Stimulated activated CD8-positive, alpha-beta memory T cell treated with anti-CD3 and anti-CD28 coated beads, Interleukin-15, amount 100 ng/mL, for 4 hours (primary cell): ENCODE data around the gene PPP1R3F.

Experiments used
- DNase-seq, 2 donors: peaks; one replicate each; pipeline ENCODE4 v3.0.0-alpha.2; 2020; ENCODE audit warnings: low read depth in 2 of 2

PPP1R3F gene

GRCh38 chrX:49249071-49249470 is 20.5 kb upstream of the PPP1R3F start:
- DNase-seq, result no peak

GRCh38 chrX:49249616-49250015 is 20.0 kb upstream of the PPP1R3F start:
- DNase-seq, result no peak

GRCh38 chrX:49250066-49250465 is 19.5 kb upstream of the PPP1R3F start:
- DNase-seq, result no peak

GRCh38 chrX:49250578-49250977 is 19.0 kb upstream of the PPP1R3F start:
- no peak for DNase-seq

- DNase-seq, result no peak
Measured at GRCh38 chrX:49251325-49251724, 18.3 kb upstream of the PPP1R3F start.

- DNase-seq, result no peak
Measured at GRCh38 chrX:49254639-49255038, 15.0 kb upstream of the PPP1R3F start.

GRCh38 chrX:49256268-49256995 is 13.2 kb upstream of the PPP1R3F start:
- no peak for DNase-seq

GRCh38 chrX:49257074-49257790 is 12.4 kb upstream of the PPP1R3F start:
- DNase-seq, result no peak

- DNase-seq, result no peak
Measured at GRCh38 chrX:49257846-49258748, 11.5 kb upstream of the PPP1R3F start.

- no peak for DNase-seq
Measured at GRCh38 chrX:49258749-49259124, 10.9 kb upstream of the PPP1R3F start.

- DNase-seq, result no peak
Measured at GRCh38 chrX:49260221-49260985, 9.2 kb upstream of the PPP1R3F start.

- DNase-seq, result no peak
Measured at GRCh38 chrX:49262603-49263002, 7.0 kb upstream of the PPP1R3F start.

GRCh38 chrX:49263631-49264030 is 6.0 kb upstream of the PPP1R3F start:
- DNase-seq, result no peak

GRCh38 chrX:49264460-49264859 is 5.1 kb upstream of the PPP1R3F start, which contains the start of gene FOXP3:
Gene FOXP3, minus strand, starts transcription at chrX:49264710. Its CDS starts 6,205 bp downstream, at chrX:49258505.
- DNase-seq, result no peak

- no peak for DNase-seq
Measured at GRCh38 chrX:49266523-49267445, 2.8 kb upstream of the PPP1R3F start.

- no peak for DNase-seq
Measured at GRCh38 chrX:49268702-49269009, 937 bp upstream of the PPP1R3F start.

GRCh38 chrX:49269010-49269766 is 405 bp upstream of the PPP1R3F start:
- DNase-seq, result peak; percentile 86 to 94

- DNase-seq, result no peak
Measured at GRCh38 chrX:49270249-49270921, 792 bp downstream of the PPP1R3F start.

- no peak for DNase-seq
Measured at GRCh38 chrX:49271341-49271740, 1.7 kb downstream of the PPP1R3F start.
